HT-29 (cell line): Measurements from ENCODE around the gene WBP2. TPM values are rescaled to one million over a fixed set of nuclear protein-coding genes. Genes with fewer than 3 reads are reported as not detected.
"Not testable (repeated sequence)": the region's sequence is repeated elsewhere in the genome, so short reads cannot be mapped to it uniquely, and the experiment has no call there.

ENCODE experiments used
- DNase-seq: peaks from one replicate; pipeline ENCODE4 v3.0.0-alpha.2; 2015; ENCODE audit warnings: low spot score
- total RNA-seq: library from RNA; depleted of rRNA; stranded (reverse); fragments of >200 nt; shearing (Covaris generic); gene quantifications from 2 replicates; pipeline ENCODE4 v1.2.3, GENCODE V29; 2014

Gene WBP2
- total RNA-seq, 1 experiment from 2014 or later = 30.9 TPM

- not testable (repeated sequence) for DNase-seq
Observed at GRCh38 chr17:75868730-75869281, 13.7 kb upstream of the WBP2 start.

DNA sequence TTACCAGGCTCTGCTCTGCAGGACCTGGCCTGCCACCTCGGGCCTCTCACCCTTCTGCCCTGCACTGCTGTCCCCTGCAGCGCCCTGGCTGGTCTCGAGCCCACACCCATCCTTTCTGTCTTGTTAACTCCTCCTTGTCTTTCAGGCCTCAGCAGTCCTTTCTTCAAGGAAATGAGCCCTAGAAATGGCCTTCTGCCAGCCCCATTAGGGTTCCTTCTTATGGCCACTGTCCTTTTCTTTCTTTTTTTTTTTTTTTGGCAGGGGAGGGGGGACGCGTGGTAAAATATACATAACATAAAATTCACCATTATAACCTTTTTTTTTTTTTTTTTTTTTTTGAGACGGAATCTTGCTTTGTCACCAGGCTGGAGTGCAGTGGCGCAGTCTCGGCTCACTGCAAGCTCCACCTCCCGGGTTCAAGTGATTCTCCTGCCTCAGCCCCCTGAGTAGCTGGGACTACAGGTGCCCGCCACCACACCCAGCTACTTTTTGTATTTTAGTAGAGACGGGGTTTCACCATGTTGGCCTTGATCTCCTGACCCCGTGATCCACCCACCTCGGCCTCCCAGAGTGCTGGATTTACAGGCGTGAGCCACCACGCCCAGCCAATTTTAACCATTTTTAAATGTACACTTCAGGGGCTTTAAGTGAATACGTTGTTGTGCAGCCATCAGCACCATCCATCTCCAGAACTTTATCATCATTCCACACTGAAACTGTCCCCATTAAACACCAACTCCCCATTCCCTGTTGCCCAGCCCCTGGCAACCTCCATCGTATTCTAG lies 10.5 kb upstream of the WBP2 start:
- not testable (repeated sequence) for DNase-seq

- not testable (repeated sequence) for DNase-seq
Observed at GRCh38 chr17:75864887-75865286, 9.8 kb upstream of the WBP2 start.

- DNase-seq = peak; percentile 33
Observed at GRCh38 chr17:75864448-75864871, 9.3 kb upstream of the WBP2 start.

- DNase-seq = no peak
Observed at GRCh38 chr17:75861927-75862317, 6.8 kb upstream of the WBP2 start.

- DNase-seq = not testable (repeated sequence)
Observed at GRCh38 chr17:75859358-75859757, 4.2 kb upstream of the WBP2 start.

- peak; percentile 48 for DNase-seq
Observed at GRCh38 chr17:75856062-75856756, 1.1 kb upstream of the WBP2 start.

- DNase-seq = no peak
Observed at GRCh38 chr17:75854881-75855309, 240 bp downstream of the WBP2 start.

- DNase-seq = peak; percentile 71
Observed at GRCh38 chr17:75854101-75854748, 910 bp downstream of the WBP2 start.

- DNase-seq = no peak
Observed at GRCh38 chr17:75853433-75853832, 1.7 kb downstream of the WBP2 start.

DNA sequence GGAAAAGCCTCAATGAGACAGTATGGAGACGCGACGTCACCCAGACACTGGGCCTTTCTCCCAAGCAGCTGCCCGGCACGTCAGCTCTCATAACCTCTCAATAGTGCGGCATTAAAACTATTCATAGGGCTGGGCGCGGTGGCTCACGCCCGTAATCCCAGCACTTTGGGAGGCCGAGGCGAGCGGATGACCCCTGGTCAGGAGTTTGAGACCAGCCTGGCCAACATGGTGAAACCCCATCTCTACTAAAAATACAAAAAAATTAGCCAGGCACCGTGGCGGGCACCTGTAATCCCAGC lies 3.5 kb downstream of the WBP2 start:
- not testable (repeated sequence) for DNase-seq

- no peak for DNase-seq
Observed at GRCh38 chr17:75850928-75851692, 4.0 kb downstream of the WBP2 start.

DNA sequence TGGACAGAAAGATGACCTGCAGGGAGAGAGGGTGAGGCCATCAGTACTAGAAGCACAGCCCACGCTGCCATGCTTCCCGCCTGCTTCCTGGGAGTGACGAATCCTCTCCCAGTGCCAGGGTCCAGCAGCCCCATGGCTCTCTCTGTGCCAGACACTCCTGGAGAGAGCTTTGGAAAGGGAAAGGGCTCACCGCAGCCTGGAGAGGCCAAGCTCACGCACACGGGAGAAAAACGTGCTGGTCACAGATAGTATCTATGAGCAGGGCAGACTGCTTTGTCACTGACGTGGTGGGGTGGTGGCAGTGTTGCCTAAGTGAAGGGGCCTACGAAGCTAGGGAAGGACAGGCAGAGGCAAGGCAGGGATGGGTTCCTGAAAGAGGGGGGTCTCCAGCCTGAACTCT lies 5.4 kb downstream of the WBP2 start:
- no peak for DNase-seq

DNA sequence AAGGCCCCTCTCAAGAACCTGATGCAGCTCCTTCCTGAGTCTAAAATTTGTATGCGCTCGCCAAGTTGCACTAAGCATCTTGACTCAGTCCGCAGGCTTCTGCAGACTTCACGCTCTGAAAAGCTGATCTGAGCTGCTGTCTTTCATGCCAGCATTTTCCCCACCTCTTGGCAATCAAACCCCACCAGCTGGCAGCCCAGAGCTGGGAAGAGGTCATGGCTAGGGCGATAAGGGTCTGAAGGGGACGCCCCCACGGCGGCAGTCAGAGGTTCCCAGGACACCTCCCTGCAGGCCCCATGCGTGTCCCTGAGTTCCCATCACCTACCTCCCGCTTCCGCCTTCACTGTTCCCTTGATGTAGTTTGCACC lies 5.9 kb downstream of the WBP2 start:
- no peak for DNase-seq

GRCh38 chr17:75848523-75849278 lies 6.4 kb downstream of the WBP2 start:
- DNase-seq = peak; percentile 94

- peak; percentile 27 for DNase-seq
Observed at GRCh38 chr17:75847614-75848522, 7.3 kb downstream of the WBP2 start.

GRCh38 chr17:75846692-75847613 lies 8.2 kb downstream of the WBP2 start:
- peak; percentile 82 for DNase-seq

GRCh38 chr17:75845933-75846691 lies 9.0 kb downstream of the WBP2 start:
- DNase-seq = peak; percentile 87
